ENCODE measurements around the gene CLEC2B.

Gene CLEC2B

DNA sequence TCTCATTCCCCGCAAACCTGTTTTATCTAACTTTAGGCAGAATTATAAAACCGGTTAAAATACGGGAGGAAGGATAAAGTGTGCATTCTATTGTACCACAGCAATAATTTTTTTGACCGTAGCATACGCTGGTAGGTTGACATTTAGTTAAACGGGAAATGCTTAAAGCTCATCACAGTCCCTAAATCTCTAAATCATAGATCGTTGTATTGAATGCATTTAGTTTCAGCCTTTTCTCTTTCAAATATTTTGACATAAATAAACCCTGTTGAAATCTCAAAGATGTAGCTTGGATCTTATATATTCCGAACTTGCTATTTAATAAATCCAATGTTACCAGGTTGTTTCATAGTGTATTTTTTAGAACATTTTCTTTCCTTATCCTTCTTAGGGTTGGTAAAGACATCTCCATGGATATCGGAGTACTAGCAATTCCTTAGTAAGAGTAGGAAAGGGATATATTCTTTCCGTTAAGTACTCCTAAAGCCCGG is 798 bp downstream of the CLEC2B start:
- DNase-seq, result no peak

DNA sequence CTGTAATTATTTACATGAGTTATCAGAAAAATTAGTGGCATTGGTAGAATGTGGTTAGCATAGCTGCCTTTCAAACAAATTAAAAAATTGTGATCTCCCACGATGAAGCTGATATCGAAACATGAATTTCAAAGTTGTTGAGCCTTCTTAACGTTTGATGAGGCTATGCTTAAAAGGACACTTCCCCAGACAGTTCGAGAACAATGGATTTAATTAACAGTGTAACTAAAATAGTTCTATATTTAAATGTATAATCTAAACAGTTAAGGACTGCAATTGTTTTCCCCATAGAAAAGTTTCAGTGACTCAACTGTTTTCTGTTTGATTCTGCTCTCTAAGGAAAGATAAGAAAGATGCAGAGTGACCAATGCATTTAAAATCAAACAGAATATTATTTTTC is 1.6 kb downstream of the CLEC2B start:
- DNase-seq, result no peak

DNA sequence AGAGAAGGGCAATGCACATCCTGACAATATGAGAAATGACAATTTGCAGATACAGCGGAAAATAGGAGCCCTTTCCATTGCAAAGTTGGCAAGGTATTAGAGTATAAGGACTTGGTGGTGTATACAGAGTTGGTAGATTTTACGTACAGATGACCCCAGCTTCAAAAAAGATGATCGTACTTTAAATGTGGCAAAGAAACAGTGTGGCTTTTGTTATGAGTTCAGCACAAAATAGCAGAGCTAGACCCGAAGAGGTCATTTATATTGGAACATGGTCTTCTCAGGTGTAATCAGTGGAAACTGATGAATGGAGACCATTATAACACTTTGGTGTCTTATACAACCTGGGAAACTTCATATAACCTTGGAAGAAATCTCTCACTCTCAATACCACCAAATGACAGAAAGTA is 2.3 kb downstream of the CLEC2B start:
- DNase-seq, result no peak

DNA sequence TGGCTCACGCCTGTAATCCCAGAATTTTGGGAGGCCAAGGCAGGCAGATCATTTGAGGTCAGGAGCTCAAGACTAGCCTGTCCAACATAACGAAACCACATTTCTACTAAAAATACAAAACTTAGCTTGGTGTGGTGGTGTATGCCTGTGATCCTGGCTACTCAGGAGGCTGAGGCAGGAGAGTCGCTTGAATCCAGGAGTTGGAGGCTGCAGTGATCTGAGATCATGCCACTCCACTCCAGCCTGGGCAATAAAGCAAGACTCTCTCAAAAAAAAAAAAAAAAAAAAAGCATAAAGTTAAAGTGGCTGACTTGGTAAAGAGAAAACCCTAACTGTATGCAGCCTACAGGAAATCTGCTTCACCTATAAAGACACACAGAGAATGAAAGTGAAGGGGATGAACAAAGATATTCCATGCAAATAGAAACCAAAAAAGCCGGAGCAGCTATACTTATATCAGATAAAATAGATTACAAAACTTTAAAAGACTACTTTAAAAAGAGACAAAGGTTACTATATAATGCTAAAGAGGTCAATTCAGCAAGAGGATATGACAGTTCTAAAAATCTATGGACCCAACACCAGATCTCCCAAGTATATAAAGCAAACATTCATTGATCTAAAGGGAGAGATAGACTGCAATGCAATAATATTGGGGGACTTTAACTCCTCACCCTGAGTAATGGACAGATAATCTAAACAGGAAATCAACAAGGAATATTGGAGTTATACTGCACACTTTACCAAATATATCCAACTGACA is 4.1 kb downstream of the CLEC2B start:
- no peak for DNase-seq

DNA sequence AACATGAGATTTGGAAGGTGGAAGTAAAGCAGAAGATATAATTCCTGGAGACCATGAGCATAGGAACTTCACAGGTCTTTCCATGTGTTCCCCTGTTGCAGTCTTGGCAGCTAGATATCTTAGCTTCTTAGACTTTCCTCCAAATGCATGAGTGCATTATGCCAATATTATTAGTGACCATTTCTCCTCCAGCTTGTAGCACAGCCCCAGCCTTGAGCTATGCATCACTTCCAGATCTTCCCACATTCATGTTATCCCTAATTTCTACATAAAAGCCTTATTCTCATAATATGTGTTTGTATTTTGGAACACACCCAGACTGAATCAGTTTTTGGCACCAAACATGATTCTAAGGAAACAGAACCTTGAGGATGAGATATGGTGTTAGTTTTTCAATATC is 11.0 kb downstream of the CLEC2B start:
- DNase-seq, result no peak

DNA sequence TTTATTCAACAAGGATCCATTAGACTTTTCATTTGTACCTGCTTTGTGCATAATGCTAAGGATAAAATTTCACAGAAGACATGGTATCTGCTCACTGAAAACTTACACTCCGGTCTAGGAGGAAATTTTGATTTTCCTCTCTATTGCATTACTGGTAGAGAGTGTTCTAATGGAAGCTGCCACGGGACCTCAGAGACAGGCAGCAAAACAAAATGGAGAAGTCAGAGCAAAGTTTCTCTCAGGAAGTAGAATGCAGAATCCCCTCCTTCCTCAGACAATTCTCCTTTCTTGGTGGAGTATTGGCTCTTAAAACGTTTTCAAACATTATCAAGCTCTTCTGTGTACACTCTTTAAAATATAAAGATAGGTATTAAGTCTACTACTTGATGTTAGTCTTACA is 12.3 kb downstream of the CLEC2B start:
- DNase-seq, result no peak

DNA sequence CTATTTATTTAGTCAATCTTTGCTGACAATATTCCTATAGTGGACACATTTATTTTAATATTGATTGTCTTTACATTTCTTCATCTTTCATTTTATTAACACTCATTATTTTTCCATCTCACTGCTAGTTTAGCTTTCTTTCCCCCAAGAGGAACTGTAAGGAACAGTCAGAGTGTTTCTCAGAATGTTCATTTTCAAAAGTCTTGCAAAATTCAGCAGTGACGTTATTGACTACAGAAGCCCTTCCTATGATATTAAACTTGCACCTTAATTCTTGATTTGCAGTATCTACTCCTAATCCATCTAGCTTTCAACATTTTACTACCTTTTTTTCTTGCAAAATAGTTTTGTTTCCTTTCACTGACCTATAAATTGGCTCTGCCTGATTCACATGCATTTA is 13.0 kb downstream of the CLEC2B start:
- DNase-seq, result no peak

DNA sequence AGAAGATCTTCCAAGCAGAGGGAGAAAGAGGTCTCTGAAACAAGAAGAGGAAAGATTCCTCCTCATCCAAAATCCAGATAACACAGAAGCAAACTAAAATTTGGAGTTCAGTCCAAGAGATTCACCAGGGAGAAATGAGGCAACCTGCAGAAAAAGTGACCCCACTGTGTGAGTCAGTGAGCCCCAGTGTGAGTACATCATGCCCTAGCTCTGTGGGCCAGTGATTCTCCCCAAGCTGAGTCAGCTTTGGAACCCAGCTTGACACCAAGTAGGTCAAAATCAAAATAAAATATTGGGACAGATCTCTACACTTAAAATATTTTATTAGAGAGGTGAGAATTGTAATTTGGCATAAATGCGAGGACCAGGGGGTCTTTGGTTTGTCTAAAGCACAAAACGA is 17.2 kb downstream of the CLEC2B start:
- no peak for DNase-seq

DNA sequence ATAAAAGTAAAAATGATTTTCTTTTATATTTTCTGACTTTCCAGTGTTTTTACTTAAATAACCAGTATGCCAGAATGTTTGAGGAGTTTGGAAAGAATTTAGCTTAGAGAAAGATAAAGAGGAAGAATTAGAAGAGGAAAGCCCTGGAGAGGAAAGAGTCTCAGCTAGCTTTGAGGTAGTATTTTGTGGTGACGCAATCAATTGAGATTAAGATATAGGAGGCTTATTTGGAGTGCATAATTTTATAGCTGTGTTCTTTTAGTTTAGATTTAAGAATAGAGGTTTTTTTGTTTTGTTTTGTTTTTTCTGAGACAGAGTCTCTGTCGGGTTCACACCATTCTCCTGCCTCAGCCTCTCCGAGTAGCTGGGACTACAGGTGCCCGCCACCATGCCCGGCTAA is 18.1 kb downstream of the CLEC2B start:
- DNase-seq, result no peak

DNA sequence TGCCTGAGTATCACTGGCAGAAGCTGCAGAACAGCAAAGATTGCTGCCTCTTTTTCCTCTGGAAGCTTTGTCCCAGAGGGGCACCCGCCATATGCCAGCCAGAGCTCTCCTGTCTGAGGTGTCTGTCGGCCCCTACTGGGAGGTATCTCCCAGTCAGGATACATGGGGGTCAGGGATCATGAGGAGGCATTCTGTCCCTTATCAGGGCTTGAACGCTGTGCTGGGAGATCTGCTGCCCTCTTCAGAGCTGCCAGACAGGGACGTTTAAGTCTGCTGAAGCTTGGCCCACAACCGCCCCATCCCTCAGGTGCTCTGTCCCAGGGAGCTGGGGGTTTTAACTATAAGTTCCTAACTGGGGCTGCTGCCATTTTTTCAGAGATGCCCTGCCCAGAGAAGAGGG is 20.3 kb downstream of the CLEC2B start:
- DNase-seq, result no peak

DNA sequence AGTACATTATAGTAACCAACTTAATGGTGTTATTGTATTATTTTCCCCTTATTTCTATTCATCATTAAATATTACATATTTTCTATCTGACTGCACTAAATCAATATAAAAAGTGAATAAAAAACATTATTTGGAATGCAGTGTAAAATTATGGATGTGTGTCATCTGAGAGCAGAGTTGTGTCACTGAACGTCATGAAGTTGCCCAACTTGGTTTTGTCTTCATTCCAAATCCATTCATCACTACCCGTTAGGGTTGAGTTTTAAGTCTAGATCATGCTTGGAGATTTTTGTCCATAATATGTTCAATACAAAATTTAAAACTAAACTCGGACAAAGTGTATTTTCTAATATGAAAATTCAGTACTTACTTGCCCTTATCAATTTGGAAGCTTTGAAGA is 25.7 kb downstream of the CLEC2B start:
- DNase-seq, result no peak

DNA sequence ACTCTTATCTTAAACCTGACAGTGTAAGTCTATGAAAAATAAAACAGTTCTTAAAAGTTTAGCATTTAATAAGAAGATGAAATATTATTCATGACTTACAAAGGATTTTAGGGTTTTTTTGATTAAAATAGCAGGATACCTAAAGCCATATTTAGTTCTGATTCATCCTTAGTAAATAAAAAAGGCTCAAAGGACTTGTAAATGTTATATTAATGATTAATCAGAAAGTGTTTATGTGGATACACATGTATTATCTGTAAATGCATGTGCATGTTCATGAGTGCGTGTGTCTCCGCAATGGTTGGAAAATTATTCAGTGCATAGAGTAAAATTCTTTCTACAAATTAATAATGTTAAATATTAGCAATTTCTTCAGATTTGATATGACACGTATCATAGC is 37.4 kb downstream of the CLEC2B start:
- DNase-seq, result no peak

DNA sequence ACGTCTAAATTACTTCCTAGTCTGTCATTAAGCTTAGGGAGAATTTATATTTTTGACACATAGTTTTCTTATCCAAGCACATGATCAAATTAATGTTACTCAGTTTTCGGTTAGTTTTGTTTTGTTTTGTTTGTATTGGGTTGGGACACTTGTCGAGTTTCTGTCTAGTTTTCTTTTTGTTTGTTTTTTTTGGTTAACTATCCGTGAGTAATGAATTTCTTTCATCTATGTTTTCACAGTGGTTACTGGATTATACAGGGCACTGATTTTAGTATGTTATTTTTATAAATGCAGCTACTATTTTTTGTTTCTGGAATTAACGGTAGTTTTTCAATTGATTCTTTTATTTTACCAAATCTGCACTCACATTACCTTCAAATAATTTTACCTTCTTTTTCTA is 39.2 kb downstream of the CLEC2B start:
- DNase-seq, result no peak

DNA sequence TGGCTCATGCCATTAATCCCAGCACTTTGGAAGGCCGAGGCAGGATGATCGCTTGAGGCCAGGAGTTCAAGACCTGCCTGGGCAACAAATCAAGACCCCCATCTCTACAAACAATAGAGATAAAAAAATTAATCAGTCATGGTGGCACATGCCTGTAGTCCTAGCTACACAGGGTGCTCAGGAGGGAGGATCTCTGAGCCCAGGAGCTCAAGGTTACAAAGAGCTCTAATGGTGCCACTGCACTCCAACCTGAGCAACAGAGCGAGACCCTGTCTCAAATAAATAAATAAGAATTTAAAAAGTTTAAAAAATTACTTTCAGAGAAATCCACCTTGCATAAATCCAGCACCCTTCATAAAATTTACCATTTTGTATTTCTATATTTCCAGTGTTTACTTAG is 39.7 kb downstream of the CLEC2B start:
- DNase-seq, result no peak

DNA sequence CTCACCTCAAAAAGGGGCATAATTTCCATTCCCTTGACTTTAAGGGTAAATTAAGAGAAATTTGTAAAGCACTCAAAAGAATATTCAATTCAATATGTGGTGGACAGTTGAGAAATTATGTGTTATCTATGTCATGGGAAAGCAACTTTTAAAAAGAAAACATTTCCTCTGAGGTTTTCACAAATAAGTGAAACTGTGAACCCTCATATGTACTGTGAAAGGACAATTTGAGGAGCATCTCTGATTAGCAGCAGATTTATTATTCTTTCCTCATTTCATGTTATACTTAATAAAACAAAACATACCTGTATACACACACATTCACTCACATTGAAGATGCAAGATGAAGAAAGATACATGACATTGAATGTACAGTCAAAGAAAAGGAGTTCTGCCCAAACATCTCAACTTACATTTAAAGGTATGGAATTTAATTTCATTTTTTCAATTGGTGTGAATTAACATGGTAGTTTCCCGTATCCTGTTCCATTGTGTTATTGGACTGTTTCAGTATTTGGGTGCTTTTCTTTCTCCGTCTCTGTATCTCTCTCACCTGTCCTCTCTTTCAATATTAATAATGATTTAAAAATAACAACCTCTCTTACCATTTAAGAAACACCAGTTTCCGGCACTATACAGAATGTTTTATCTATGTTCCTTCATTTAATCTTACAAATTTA is 41.8 kb downstream of the CLEC2B start, which contains the start of gene KLRF1:
TSS of gene KLRF1 (plus strand) at position 273 of the 680 bp plus-strand sequence. CDS start at position 337, 64 bp downstream.
- DNase-seq, result peak; percentile 0

DNA sequence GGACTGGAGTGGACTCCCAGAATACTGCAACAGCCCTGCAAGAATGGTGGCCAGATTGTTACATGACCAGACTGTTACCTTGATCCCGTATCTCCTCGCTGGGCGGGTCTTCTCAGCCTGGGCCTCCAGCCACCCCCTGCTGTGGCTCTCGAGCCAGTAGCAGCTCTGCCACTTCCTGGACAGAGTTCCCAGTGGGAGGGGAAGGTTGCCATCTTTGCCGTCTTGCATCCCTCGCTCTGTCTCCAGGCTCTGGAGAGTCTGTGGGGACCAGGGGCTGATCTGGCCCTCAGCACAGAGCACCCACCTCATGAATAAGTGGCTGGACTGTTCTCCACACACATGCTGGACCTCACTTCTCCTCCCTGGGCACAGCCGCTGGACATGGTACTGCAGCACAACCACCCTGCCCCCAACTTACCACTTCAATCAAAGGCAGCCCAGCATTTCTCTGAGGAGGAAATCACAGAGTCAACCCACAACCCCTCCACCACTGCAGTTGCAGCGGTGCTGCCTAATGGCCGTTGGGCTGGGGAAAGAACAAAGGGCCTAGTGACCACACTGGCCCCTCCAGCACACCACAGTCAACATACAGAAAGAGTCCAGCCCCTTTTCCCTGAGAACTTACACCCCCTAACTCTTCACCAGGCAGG is 48.7 kb downstream of the CLEC2B start:
- no peak for DNase-seq

DNA sequence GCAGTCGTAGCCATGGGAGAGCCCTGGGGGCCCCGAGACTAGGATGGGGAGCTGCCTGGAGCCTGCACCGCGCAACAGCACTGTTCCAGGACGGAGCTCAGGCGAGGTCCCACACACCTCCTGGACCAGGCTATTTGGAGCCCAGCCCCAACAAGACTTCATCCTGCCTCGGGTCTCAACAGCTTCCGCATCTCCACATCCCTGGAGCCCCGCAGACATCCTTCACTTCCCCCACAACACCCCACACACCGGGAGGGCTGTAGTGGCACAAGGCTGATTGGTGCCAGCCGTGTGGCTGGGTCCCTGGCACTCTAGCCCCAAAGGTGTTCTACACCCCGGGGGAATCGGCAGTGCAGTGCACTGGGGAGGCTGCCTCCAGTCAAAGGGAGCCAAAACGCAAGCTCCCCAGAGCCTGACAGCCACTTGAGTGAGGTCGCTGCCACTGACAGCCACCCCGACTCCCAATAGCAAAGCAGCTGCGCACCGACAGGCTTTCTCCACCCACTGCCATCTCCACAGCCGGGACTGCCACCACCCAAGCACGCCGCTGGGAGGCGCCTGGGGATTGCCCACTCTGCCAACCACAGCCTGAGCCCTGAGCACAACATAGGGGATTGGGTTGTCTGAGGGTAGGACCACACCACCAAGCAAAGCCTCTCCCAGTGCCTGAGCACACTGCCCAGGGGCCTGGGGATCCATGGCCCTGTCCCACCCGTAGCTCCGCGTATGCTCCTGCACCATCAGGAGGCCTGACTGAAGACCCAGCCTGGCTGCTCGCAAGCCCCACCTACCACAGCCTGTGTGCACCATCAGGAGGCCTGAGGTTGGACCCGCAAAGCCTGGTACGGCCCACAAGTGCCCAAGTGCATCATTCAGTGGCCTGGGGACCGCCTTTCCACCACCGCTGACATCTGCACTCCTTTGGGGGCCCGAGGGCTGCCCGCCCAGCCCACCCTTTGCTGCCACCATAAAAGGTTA is 55.0 kb downstream of the CLEC2B start:
- DNase-seq, result peak; percentile 20

DNA sequence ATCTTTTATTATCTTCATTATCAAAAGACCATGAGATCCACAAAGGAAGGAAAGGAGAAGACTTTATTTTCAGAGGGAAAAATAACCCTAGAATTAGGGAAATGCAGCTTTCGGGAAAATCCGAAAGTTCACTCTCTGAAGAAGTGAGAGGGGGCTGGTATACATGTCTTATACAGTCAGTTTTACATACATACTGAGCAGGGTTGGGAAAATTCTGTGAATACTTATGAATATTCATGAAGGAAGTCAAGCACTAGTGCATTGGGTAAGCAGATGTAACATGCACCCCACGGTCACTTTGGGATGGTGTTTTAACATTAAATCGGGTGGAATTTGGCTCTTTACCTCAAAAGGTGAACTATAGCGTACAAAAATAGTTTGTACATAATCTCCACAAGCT is 57.5 kb downstream of the CLEC2B start:
- no peak for DNase-seq

DNA sequence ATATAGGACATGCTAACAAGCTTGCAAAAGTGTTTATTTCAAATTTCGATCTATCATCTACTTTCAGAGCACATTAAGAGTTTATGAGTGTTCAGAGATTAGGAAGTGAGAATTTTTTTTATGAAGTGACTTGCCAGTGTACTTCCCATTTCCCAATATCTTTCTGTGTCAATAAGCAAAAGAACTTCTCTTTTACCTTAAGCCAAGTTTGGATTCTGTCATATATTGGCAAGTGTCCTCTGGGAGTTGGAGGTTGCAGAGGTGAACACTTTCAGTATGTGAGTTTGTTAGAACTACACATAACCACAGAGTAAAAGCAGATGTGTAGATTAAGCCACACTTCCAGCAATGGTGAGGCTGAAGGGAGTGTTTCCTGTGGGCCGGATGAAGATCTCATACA is 58.5 kb downstream of the CLEC2B start:
- DNase-seq, result no peak

DNA sequence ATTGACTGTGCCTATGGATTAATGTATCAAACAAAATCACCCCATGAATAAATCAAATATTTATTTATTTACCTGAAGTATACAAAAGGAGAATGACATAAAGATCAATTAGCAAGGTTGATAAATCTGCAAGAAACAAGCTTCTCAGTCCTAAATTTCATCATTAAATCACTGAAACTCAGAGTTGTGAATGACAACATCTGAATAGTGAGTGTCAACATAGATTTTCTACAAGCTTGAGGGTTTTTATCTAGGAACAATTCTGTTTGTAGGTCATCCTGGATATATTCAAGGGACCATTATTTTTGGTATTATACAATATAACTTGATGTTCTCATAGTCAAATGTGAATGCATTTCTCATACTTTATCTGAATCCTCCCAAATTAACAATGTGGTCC is 59.3 kb downstream of the CLEC2B start:
- no peak for DNase-seq

DNA sequence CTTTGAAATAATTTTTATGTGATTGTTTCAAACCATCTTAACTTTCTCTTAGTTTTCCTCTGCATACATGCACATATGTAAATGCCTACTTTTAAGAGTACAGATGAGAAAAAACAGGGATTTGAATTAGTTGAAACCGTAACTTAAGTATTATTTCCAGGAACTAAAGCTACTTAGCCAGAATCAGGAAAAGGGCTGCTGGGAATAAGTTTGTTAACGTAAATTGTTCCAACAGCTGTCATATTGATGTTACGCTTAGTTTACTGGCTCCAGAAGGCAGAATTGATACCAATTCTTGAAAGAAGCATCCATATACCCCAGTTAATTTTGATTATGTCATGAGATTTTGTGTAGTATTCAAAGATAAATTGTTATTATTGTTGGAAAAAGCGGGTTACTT is 59.8 kb downstream of the CLEC2B start:
- DNase-seq, result no peak

DNA sequence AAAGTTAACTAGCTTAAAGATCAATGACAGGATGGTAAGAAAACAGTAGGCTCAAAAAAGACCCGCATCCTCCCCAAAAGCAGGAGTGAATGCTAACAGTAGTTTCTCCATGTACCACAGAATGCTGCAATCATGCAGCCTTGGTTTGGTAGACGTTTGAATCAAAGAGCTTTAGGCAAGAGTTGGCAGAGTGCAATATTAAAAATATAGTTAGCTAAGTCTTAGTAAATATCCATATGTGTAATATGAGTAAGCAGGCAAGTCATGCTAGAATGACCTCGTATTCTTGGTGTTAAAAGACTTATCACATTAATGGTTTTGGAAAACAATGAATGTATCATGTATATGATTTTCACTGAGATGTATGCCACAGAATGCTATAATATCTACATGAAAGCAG is 60.6 kb downstream of the CLEC2B start:
- no peak for DNase-seq

DNA sequence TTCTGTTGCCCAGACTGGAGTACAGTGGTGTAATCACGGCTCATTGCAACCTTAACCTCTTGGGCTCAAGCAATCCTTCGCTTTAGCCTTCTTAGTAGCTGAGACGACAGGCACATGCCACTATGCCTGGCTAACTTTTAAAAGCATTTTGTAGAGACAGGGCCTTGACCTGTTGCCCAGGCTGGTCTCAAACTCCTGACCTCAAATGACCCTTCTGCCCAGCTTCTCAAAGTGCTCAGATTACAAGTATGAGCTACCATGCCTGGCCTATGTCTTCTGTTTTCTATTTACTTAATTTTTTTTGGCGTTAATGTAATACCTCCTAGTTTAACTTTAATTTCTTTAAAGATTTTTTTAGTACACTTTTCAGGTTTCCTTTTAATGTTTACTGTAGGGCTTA is 62.4 kb downstream of the CLEC2B start:
- no peak for DNase-seq
